Activated naive CD4-positive, alpha-beta T cell treated with anti-CD3 and anti-CD28 coated beads, Interleukin-2, amount 10 ng/mL, durations not matched to agents 7 days and 5 days (primary cell): ENCODE results near the gene FUT6.

Experiments used
- CTCF ChIA-PET: fragments of 350-600 bp; sonication (Branson Sonifier 250); formaldehyde crosslinking; loops from one replicate; lab custom pipeline; 2021; ENCODE audit warnings: antibody characterized with exemption; lab: Charles Lee
- DNase-seq: peaks from one replicate; pipeline ENCODE4 v3.0.0-alpha.2; 2020
- H3K27ac Mint-ChIP-seq: one replicate; pipeline ENCODE4 v1.8.0; 2021; ENCODE audit warnings: mild to moderate bottlenecking, moderate library complexity, mixed read lengths
- H3K27me3 Mint-ChIP-seq: one replicate; pipeline ENCODE4 v1.8.0; 2021; ENCODE audit warnings: mild to moderate bottlenecking, mixed read lengths
- H3K36me3 Mint-ChIP-seq: one replicate; pipeline ENCODE4 v1.8.0; 2021; ENCODE audit warnings: mixed read lengths
- H3K4me1 Mint-ChIP-seq: one replicate; pipeline ENCODE4 v1.8.0; 2021; ENCODE audit warnings: mixed read lengths
- H3K4me3 Mint-ChIP-seq: one replicate; pipeline ENCODE4 v1.8.0; 2021; ENCODE audit warnings: mild to moderate bottlenecking, moderate library complexity, mixed read lengths
- H3K9me3 Mint-ChIP-seq: one replicate; pipeline ENCODE4 v1.8.0; 2021; ENCODE audit warnings: mixed read lengths

Gene FUT6

DNA sequence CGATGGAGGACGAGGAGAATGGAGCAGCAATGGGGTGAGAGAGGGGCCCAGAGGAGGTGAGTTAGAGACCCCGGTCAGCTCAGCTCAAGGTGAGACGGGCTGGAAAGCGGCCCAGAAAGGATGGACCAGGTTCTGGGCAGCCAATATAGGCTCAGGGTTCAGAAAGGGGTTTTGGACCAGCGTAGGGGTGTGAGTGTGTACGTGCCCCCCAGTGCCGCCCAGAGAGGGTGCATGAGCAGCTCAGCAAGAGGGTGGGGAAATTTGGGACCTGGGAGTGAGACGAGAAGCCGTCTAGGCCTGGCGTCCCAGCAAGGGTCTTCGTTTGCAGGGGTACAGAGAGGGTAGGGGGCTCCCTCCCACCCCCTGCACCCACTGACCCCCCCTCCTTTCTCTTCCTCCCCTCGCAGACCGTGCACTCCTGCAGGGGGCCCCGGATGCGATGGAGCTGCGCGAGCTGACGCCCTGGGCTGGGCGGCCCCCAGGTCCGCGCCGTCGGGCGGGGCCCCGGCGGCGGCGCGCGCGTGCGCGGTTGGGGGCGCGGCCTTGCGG lies 12.1 kb downstream of the FUT6 start:
- peak overlapping the region; percentile 99 for H3K4me3 Mint-ChIP-seq
- CTCF ChIA-PET: interaction anchor here (0.7 to 3.1 kb wide), 5 partner anchors 12 to 140 kb away, joined by 3 to 29 read pairs (median 4); partner anchors contain the start of genes FUT6 and NRTN
- H3K9me3 Mint-ChIP-seq: no peaks in the 10 kb centered on the region
- peaks cover 18% of the 10 kb centered on the region for H3K4me1 Mint-ChIP-seq
- DNase-seq: no peak
- H3K27ac Mint-ChIP-seq: peak overlapping the region; percentile 90
- H3K27me3 Mint-ChIP-seq: peaks cover 20% of the 10 kb centered on the region
- peaks cover 2% of the 10 kb centered on the region for H3K36me3 Mint-ChIP-seq

DNA sequence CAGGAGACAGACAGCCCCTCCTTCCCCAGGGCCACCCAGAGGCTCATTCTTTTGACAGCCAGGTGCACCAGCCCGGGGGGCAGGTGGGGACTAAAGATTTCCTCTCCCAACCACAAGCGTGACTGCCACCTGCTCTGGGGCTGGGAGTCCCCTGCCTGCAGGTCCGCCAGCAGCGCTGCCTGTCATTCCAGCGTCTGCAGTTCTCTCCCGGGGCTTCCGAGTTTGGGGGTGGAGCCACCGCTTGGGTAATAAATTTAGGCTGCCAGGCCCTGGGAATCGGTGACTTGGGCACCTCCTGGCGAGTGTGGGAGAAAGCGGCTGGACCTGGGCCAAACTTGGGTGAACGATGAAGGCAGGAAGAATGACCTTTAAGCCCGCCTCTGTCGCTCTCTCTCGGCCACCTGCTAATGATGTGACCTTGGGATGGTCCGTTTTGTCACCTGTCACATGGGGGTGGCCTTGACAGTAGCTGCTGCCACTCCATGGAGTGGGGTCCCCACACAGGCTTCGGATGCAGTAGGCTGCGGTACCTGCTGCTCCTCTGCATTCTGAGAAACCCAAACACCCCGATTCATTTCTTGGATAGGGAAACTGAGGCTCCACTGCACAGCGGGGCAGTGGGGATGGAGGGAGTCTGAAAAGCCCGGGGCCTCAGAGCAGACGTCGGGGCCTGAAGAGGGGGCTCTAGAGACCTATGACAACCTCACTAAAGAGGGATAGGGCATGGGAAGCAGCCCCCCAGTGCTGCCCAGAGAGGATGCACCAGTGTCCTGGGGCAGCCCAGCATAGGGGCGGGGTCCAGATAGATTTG lies 12.8 kb downstream of the FUT6 start:
- Mint-ChIP-seq H3K4me1 (peaks cover 18% of the 10 kb centered on the region), H3K4me3 (peak overlapping the region; percentile 99), H3K9me3 (no peaks in the 10 kb centered on the region), H3K27ac (peak overlapping the region; percentile 90), H3K27me3 (peaks cover 14% of the 10 kb centered on the region), H3K36me3 (peaks cover 2% of the 10 kb centered on the region)
- CTCF ChIA-PET: interaction anchor here (0.7 to 3.1 kb wide), 3 partner anchors 20 to 139 kb away, joined by 3 to 29 read pairs (median 6); partner anchors contain the start of gene NRTN
- peak; percentile 35 for DNase-seq

DNA sequence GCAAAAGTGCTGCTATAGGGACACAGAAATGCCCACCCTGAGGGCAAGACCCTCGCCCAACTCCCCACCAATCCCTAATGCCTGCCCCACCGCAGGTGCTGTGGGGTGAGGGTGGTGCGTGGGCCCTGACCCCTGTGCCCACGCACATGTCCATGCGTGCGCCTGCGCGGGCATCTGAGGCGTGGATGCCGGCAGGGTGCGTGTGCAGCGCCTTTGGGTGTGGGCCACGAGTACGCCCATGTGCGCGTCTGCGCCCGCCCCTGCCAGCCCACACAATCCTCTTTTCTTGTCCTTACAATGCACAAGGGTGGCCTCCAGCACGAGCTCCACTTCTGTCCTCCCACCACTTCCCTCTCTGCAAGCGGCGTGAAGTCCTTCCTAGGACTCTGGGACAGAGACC lies 14.3 kb downstream of the FUT6 start:
- H3K27ac Mint-ChIP-seq: no peak overlapping the region
- CTCF ChIA-PET: no interaction called here
- no peak overlapping the region for H3K4me3 Mint-ChIP-seq
- H3K4me1 Mint-ChIP-seq: peaks cover 17% of the 10 kb centered on the region
- DNase-seq: no peak
- H3K36me3 Mint-ChIP-seq: peaks cover 2% of the 10 kb centered on the region
- peaks cover 14% of the 10 kb centered on the region for H3K27me3 Mint-ChIP-seq
- H3K9me3 Mint-ChIP-seq: no peaks in the 10 kb centered on the region

DNA sequence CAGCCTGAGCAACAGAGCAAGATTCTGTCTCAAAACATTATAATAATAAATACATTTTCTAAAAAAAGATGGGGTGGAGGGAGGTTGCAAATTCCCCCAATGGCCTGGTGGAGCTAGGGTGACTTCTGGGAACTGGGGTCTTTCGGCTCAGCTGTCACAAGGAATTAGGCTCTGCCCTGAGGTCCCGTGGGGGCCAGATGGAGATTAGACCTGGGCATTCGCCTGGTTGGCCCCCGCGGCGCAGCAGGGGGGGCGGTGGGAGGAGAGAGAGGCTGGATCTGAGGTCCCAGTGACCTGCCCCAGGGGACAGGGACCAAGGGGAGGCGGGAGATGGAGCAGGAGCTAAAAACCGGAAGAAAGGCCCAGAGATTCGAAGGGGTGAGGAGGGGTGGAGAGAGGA lies 14.8 kb downstream of the FUT6 start:
- no peak for DNase-seq
- Mint-ChIP-seq H3K36me3 (peaks cover 2% of the 10 kb centered on the region), H3K9me3 (no peaks in the 10 kb centered on the region), H3K4me3 (no peak overlapping the region), H3K4me1 (peaks cover 15% of the 10 kb centered on the region), H3K27me3 (peaks cover 10% of the 10 kb centered on the region), H3K27ac (no peak overlapping the region)
- CTCF ChIA-PET: interaction anchor here (2.1 kb wide), 1 partner anchor 21 kb away, joined by 8 read pairs; the partner anchor contains the start of gene NRTN

DNA sequence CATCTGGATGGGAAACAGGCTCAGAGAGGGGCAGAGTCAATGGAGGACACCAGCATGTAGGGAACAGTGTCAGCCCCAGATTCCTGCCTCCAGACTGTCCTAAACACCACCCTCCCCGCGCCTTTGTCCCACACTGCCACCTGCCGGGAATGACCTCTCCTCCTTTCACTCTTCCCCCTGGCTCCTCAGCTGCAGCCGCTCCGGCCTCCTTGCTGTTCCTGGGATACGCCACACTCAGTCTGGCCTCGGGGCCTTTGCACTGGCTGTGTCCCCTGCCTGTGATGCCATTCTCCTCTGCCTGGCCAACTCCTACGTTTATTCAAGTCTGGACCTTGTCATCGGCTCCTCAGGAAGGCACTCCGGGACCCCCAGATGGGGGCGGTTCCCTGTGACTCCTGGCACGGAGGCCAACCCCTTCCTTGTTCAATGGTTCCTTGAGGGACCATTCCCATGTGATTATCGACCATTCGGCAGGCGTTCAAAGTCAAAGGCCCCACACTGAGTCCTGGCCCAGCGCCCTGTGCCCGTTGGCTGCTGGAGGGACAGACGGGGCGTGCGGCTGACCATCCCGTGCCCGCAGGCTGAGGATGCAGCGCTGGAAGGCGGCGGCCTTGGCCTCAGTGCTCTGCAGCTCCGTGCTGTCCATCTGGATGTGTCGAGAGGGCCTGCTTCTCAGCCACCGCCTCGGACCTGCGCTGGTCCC lies 15.8 kb downstream of the FUT6 start:
- CTCF ChIA-PET: interaction anchor here (2.1 kb wide), 1 partner anchor 19 kb away, joined by 8 read pairs; the partner anchor contains the start of gene NRTN
- Mint-ChIP-seq H3K27ac (no peak overlapping the region), H3K27me3 (peaks cover 9% of the 10 kb centered on the region), H3K4me3 (no peak overlapping the region), H3K36me3 (peaks cover 2% of the 10 kb centered on the region), H3K9me3 (no peaks in the 10 kb centered on the region), H3K4me1 (peaks cover 14% of the 10 kb centered on the region)
- no peak for DNase-seq

DNA sequence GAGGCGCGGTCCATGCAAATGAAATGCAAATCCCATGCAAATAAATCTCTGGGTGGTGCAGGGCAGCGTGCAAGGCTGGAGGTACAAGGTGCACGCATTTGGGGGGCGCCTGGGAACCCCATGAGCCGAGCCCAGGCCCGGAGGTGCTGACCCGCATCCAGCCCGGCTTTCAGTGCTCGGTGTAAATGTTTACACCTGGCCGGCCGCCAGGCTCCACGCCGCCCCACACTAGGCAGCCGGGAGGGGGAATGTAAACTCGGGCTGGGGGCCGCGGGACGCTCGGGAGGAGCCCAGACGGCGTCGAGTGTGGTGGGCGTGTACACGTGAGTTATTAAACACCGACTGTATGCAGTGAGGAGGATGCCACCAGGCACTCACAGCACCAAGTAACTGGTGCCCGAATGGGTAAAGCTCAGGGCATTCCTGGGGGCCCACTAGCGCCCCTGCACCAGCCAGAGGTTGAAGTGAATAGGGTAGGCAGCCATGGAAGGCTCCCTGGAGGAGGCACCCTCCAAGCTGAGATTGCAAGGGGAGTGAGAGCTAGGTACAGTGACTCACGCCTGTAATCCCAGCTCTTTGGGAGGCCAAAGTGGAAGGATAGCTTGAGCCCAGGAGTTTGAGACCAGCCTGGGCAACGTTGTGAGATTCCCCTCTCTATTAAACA lies 17.2 kb downstream of the FUT6 start:
- Mint-ChIP-seq H3K36me3 (no peaks in the 10 kb centered on the region), H3K4me1 (peaks cover 10% of the 10 kb centered on the region), H3K9me3 (no peaks in the 10 kb centered on the region), H3K4me3 (no peak overlapping the region), H3K27ac (no peak overlapping the region), H3K27me3 (peaks cover 12% of the 10 kb centered on the region)
- no peak for DNase-seq
- CTCF ChIA-PET: interaction anchor here (0.6 to 2.1 kb wide), 3 partner anchors 18 to 683 kb away, joined by 3 to 8 read pairs (median 4); partner anchors contain the start of gene NRTN

DNA sequence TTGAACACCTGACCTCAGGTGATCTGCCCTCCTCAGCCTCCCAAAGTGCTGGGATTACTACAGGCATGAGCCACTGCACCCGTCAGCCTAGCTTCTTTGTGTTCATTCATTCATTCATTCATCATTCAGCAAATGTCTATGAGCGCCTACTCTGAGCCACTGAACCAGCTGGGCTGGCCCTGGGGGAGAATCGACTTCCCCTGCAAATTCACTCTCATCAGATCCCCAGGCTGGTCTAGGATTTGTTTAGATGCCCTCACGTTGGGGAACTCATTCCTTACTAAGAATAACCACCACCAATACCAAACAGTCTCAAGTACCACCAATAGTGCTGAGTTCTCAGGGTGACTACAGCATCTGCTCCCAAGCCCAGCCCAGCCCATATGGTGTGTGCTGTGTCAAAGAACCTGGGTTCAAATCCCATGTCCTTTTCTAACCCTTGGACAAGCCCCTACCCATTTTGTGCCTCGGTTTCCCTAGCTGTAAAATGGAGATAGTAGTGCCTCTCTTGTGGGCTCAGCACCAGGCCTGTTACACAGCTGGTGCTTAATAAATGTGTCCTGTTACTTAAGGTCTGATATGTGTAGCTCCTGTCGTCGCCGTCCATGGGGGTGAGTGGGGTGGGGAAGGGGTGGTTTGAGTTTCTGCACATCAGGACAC lies 17.9 kb downstream of the FUT6 start:
- DNase-seq: no peak
- no peaks in the 10 kb centered on the region for H3K9me3 Mint-ChIP-seq
- no peaks in the 10 kb centered on the region for H3K36me3 Mint-ChIP-seq
- CTCF ChIA-PET: interaction anchor here (0.6 to 1.6 kb wide), 3 partner anchors 18 to 683 kb away, joined by 3 to 5 read pairs (median 4); no protein-coding TSS in a partner anchor
- H3K27ac Mint-ChIP-seq: no peak overlapping the region
- peaks cover 3% of the 10 kb centered on the region for H3K4me1 Mint-ChIP-seq
- no peak overlapping the region for H3K4me3 Mint-ChIP-seq
- H3K27me3 Mint-ChIP-seq: peaks cover 18% of the 10 kb centered on the region

DNA sequence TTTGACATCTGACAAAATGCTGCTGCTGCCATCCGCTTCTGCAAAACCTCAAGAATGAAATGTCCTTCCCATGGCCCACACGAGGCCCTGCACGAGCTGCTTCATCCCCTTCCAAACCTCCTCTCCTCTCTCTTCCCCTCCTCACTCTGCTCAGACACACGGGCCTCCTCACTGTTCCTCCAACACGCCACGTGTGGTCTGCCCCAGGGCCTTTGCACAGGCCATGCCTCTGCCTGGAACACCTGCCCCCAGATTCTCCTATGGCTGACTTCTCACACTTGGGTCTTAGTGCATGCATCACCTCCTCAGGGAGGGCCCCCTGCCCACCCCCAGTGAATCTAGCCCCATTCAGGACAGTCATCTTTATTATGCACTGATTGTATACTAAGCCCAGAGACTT lies 18.7 kb downstream of the FUT6 start:
- Mint-ChIP-seq H3K27me3 (peaks cover 24% of the 10 kb centered on the region), H3K27ac (peak overlapping the region; percentile 29), H3K4me3 (no peak overlapping the region), H3K4me1 (no peaks in the 10 kb centered on the region), H3K36me3 (no peaks in the 10 kb centered on the region), H3K9me3 (no peaks in the 10 kb centered on the region)
- DNase-seq: no peak
- CTCF ChIA-PET: interaction anchor here (1.4 kb wide), 1 partner anchor 17 kb away, joined by 5 read pairs; no protein-coding TSS in a partner anchor

DNA sequence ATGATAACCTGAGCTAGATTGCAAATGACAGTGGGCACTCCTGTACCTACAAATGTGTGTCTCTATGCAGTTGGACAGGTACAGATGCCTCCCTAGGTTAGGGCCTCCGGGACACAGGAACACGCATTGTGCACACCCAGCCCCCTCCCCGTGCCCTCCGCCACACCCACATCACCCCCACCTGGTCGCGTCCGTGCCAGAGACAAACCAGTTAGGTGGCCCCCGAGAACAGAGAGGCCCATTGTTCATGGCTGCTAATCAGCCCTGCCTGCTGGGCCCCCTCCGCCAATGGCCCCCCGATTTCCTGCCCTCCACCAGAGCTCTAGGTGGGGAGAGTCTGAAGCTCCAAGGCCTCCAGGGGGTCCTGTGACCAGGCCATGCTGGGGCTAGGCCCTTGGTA lies 20.9 kb downstream of the FUT6 start:
- H3K27me3 Mint-ChIP-seq: peaks cover 30% of the 10 kb centered on the region
- CTCF ChIA-PET: interaction anchor here (0.6 kb wide), 1 partner anchor 356 kb away, joined by 5 read pairs; no protein-coding TSS in a partner anchor
- H3K4me1 Mint-ChIP-seq: no peaks in the 10 kb centered on the region
- DNase-seq: no peak
- H3K9me3 Mint-ChIP-seq: no peaks in the 10 kb centered on the region
- H3K27ac Mint-ChIP-seq: no peak overlapping the region
- no peaks in the 10 kb centered on the region for H3K36me3 Mint-ChIP-seq
- H3K4me3 Mint-ChIP-seq: no peak overlapping the region

DNA sequence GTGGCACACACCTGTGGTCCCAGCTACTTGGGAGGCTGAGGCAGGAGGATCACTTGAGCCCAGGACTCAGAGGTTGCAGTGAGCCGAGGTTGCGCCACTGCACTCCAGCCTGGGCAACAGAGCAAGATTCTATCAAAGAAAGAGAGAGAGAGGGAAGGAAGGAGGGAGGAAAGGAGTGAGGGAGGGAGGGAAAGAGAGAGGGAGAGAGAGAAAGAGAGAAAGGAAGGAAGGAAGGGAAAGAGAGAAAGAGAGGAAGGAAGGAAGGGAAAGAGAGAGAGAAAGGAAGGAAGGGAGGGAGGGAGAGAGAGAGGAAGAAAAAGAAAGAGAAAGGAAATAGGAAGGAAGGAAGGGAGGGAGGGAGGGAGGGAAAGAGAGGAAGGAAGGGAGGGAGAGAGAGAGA lies 22.3 kb downstream of the FUT6 start:
- Mint-ChIP-seq H3K4me1 (no peaks in the 10 kb centered on the region), H3K9me3 (no peaks in the 10 kb centered on the region), H3K36me3 (no peaks in the 10 kb centered on the region), H3K27ac (no peak overlapping the region), H3K27me3 (peaks cover 30% of the 10 kb centered on the region), H3K4me3 (no peak overlapping the region)
- no peak for DNase-seq
- CTCF ChIA-PET: no interaction called here

DNA sequence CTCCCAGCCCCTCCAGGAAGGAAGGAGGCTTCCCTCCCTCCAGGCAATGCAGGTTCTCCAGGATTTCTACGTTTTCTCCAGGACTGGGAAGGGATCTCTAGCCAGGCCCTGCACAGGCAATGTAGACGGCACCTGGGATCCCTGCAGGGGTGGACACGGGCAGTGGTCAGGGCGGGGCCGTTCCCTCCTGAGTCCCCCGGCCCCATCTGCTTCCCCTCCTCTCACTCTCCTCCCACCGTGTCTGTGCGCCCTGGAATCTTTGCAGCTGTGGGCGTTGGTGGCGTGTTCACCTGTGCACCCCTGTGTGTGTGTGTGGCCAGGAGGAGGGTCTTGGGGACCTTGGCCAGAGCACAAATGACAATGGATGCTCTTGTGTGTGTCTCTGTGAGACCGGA lies 24.7 kb downstream of the FUT6 start:
- CTCF ChIA-PET: no interaction called here

DNA sequence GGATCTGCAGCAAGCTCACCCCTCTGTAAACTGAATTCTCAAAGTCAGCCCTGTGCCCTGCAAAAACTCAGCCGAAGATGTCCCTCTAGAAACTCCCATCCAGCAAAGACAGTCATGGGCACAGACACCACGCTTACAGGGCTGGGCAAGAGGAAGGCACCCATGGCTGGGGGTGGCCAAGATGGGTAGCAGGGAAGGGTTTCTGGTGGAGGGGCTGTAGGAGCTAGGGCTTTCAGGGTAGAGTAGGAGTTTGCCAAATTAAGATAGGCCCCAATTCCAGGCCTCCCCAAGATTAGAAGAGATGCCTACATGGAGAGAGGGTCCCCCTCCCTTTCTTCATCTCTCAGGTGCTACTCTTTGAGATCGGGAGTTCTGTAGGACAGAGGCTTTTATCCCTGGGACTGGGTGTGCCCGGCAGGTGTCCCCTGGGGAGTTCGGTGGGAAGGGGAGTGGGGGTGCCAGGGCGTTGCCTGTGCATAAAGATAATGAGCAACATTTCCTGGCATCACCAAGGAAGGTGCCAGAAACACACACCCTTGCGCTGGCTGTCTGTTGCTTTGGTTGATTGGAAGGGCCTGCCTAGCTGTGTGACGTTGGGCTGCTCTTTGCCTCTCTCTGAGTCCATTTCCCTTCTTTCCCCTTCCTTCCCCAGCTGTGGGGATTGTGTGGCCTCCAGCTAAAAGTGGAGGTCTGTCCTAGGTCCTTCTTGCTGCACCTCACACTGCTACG lies 25.2 kb downstream of the FUT6 start:
- Mint-ChIP-seq H3K27me3 (peaks cover 25% of the 10 kb centered on the region), H3K27ac (no peak overlapping the region), H3K36me3 (no peaks in the 10 kb centered on the region), H3K4me1 (no peaks in the 10 kb centered on the region), H3K9me3 (no peaks in the 10 kb centered on the region), H3K4me3 (no peak overlapping the region)
- CTCF ChIA-PET: interaction anchor here (1.2 kb wide), 1 partner anchor 10 kb away, joined by 5 read pairs; no protein-coding TSS in a partner anchor
- no peak for DNase-seq

More for the DNA sequence above, 24.7 kb downstream of the FUT6 start:
- H3K4me3 Mint-ChIP-seq: no peak overlapping the region
- DNase-seq: no peak
- H3K4me1 Mint-ChIP-seq: no peaks in the 10 kb centered on the region
- no peaks in the 10 kb centered on the region for H3K36me3 Mint-ChIP-seq
- no peaks in the 10 kb centered on the region for H3K9me3 Mint-ChIP-seq
- peaks cover 25% of the 10 kb centered on the region for H3K27me3 Mint-ChIP-seq
- no peak overlapping the region for H3K27ac Mint-ChIP-seq

DNA sequence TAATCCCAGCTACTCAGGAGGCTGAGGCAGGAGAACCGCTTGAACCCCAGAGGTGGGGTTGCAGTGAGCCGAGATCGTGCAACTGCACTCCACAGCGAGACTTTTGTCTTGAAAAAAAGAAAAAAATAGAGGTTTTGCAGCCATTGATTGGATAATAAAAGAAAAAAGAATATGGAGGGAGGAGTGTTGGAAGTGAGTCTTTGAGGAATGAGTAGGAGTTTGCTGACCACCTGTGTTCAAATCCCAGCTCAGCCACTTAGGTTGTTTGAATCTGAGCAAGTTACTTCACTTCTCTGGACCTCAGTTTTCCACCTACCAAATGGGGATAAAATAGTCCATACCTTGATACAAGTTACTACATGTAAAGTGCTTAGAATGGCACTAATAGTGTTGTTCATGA lies 28.4 kb downstream of the FUT6 start:
- H3K36me3 Mint-ChIP-seq: no peaks in the 10 kb centered on the region
- H3K27ac Mint-ChIP-seq: no peak overlapping the region
- peaks cover 28% of the 10 kb centered on the region for H3K27me3 Mint-ChIP-seq
- no peak overlapping the region for H3K4me3 Mint-ChIP-seq
- CTCF ChIA-PET: no interaction called here
- no peaks in the 10 kb centered on the region for H3K9me3 Mint-ChIP-seq
- H3K4me1 Mint-ChIP-seq: no peaks in the 10 kb centered on the region
- DNase-seq: no peak
